Gastroesophageal sphincter (tissue), 3 donors: ENCODE measurements around the gene APOBEC2.

ENCODE experiments used
- CTCF ChIP-seq, 4 experiments: fragments of 200-600 bp in 2 of 4; fragments of 450-650 bp in 2 of 4; sonication (generic) in 1 of 4; IDR thresholded peaks; one replicate each; pipeline ENCODE4 v1.5.1; 2017 to 2019; ENCODE audit warnings: antibody characterized with exemption in 4 of 4, mild to moderate bottlenecking in 2 of 4, moderate library complexity in 2 of 4
- EP300 ChIP-seq: sonication (generic); formaldehyde crosslinking; IDR thresholded peaks from one replicate; pipeline ENCODE4 v1.6.1; 2017; ENCODE audit warnings: antibody characterized with exemption, mild to moderate bottlenecking
- POLR2A ChIP-seq, 2 donors: fragments of 450-650 bp; IDR thresholded peaks; one replicate each; pipeline ENCODE4 v1.6.1; 2017; ENCODE audit warnings: antibody characterized with exemption in 2 of 2, mild to moderate bottlenecking in 2 of 2, moderate library complexity in 1 of 2
- POLR2AphosphoS5 ChIP-seq: sonication (generic); formaldehyde crosslinking; IDR thresholded peaks from one replicate; pipeline ENCODE4 v1.6.1; 2017; ENCODE audit warnings: antibody characterized with exemption

- TF ChIP-seq CTCF (IDR thresholded peaks at IDR 0.05), result peak in 2 of 4 experiments; percentile 7 to 27
- no peak for TF ChIP-seq POLR2AphosphoS5
- no peak for TF ChIP-seq POLR2A (IDR thresholded peaks at IDR 0.05)
- no peak for TF ChIP-seq EP300
Observed at GRCh38 chr6:41071501-41071922, 18.5 kb downstream of the APOBEC2 start.
